Inflammatory macrophage (primary cell): ENCODE results near the gene EDN1.
A peak's percentile ranks its signal among the peaks of the same experiment; 100 is the strongest.

ENCODE experiments used
- DNase-seq, 2 donors: peaks; one replicate each; pipeline ENCODE4 v3.0.0-alpha.2; 2020 to 2022

EDN1 gene

DNA sequence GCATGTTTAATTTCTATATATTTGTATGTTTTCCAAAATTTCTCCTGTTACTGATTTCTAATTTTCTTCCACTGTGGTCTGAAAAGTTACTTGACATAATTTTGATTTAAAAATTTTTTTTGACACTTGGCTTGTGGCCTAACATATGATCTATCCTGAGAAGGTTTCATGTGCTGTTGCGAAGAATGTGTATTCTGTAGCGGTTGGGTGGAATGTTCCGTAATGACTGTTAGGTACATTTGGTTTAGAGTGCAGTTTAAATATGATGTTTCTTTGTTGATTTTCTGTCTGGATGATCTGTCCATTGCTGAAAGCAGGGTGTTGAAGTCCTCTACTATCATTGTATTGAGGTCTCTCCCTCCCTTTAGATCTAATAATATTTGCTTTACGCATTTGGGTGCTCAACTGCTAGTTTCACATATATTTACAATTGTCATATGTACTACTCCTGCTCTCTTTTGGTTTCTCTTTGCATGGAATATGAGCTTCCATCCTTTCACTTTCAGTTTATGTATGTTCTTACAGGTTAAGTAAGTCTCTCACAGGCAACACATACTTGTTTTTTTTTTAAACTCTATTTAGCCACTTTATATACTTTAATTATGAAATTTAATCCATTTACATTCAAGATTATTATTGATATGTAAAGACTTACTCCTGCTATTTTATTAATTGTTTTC lies 19.5 kb upstream of the EDN1 start:
- DNase-seq: no peak

DNA sequence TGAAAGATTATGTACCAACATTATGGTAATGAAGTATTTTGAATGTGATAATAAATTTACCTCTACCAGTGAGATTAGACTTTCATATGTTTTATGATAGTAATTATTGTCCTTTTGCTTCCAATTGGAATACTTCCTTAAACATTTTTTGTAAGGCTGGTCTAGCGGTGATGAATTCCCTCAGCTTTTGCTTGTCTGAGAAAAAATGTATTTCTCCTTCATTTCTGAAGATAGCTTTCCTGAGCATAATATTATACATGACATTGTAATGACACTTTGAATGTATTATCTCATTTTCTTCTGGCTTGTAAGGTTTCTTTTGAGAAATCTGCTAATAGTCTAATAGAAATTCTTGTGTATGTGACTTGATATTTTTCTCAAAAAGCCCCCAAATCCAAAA lies 18.6 kb upstream of the EDN1 start:
- DNase-seq: no peak

DNA sequence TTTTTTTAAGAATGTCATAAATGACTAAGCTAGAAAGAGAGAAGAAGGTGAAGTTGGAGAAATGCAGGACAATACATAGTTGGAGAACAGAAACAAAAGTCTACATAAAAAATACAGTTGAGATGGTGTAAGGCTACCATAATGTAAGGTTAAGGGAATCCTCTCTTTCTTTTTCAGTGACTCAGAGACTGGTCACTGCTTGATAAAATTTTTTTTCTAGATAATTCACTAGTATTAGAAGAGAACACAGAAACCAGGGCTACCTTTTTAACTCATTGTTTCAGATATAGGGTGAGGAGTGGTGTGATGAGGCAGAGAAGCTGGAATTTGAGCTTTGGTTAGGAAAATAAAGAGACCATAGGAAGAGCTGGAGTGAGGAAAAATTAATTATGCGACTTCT lies 18.2 kb upstream of the EDN1 start:
- no peak for DNase-seq

DNA sequence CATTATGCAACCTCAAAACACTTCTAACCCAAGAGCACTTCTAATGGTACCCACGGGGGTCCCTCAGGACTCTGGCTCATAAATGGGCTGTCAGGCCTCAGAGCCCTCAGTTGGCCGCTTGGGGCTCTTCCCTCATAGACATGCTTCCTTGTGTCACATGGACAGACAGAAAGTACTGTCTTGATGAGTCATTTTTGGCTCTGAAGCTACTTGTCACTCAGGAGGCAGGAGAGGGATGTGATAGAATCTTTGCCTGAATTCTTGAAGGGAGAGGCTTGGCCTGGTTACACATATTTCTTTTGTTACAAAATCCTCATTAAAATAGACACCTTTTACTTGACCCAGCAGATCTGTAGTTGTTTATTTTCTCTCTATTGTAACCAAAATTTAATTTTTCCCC lies 15.1 kb upstream of the EDN1 start:
- DNase-seq: peak; percentile 50 to 63

DNA sequence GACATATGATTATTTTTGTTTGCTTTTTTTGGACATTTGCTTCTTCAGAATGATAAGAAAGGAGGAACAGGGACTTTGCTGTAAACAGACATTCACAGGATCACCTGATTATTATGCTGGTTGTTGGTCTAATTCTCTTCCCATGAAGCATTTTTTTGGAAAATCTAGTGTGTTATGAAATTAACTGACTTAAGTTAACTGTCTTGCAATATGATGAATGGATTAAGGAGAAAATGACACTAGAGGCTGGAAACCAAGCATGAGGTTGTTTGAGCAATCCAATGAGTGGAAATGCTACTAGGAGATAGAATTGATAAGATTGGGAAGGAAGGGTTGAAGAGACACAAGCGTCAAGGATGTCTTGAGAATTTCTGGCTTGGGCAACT lies 13.2 kb upstream of the EDN1 start:
- no peak for DNase-seq

DNA sequence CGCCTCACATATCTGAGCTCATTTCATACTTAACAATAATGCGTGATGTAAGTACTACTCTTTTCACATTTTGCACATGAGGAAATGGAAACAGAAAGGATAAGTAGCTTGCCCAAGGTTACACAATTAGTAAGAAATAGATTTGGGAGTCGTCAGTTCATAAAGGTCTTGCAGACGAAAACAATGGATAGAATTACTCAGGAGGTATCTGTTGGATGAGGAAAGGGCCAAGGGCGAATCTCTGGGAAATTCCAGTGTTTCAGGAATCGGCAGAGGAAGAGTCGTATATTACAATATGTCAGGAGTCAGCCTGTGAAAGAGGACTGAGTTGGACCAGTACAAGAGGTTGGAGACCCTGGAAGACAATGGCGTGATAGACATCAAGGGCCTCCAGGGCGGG lies 12.8 kb upstream of the EDN1 start:
- DNase-seq: peak in 1 of 2 donors; percentile 35

DNA sequence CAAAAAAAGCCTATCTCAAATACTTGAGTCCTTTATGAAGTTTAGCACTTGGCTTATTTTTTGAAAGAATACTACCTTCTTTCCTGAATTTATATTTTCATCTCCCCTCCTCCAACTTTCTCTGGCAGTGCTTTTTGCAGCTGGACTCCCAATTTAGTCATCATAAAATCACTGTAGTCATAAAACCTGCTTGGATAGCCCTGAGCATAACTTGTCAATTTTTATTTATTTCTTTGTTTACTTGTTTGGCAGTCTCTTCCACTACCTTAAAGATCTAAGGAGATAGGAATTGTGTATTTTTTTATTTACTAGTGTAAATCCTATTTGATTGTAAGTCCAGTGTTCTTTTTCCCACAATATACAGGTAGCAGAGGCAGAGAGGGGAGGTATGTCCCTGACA lies 11.2 kb upstream of the EDN1 start:
- no peak for DNase-seq

DNA sequence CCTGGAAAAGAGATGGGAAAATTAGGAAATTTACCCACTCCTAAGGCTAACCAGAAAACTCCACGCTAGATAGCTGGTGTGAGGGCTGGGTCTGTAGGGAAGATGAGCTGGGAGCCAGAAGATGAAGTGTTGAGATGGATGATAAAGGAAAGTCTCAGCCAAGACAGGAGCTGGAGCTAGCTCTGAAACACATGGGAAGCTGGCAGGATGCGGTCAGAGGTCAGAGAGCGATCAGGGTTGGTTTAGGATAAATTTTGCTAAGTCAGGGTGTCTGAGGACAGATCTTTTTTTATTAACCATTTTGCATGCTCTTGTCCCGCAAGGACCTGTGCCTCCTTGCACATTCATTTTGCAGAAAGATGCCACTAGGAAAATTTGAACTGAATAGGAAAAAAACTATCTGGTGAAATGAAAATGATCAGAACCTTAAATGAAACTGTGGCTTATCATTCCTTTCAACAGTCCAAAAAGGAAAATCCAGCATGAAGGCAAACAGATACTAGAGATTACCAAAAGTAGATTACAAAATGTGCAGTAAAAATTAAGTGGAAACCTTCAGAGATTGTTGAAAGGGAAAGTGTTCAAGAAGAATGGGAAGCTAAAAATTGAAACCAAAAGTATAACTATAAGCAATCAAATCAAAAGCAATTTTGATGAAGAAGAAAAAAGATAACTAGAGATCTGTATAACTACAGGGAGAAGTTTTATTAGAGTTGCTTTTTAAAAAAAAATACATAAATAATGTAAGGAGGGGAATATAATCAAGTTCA lies 10.7 kb upstream of the EDN1 start:
- DNase-seq: no peak

DNA sequence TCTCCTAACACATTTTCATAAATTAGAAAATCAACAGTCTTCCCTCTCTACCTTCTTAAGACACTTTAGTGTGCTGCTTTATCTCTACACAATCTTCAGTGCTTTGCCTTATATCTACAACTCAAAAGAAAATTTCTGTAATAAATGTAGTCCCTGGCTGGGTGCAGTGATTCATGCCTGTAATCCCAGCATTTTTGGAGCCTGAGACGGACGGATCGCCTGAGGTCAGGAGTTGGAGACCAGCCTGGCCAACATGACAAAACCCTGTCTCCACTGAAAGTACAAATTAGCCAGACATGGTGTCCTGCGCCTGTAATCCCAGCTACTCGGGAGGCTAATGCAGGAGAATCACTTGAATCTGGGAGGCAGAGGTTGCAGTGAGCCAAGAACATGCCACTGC lies 9.7 kb upstream of the EDN1 start:
- DNase-seq: no peak

DNA sequence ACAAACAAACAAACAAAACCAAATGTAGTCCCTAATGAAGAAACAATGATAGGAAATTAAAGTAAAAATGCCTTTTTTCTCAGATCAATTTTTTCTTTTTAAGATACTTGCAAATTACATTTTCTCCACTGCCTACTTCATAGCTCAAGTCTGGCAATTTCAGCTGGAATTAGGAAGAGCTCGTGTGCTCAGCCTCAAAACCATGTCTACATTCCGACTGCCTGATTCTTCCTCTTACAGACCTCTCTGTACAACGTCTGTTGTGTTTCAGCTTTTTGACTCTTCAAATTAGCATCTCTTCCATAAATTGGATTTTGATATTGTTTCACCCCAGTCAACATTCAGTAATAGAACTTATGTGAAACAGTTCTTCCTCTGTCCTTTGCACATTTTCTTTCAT lies 9.3 kb upstream of the EDN1 start:
- DNase-seq: no peak

DNA sequence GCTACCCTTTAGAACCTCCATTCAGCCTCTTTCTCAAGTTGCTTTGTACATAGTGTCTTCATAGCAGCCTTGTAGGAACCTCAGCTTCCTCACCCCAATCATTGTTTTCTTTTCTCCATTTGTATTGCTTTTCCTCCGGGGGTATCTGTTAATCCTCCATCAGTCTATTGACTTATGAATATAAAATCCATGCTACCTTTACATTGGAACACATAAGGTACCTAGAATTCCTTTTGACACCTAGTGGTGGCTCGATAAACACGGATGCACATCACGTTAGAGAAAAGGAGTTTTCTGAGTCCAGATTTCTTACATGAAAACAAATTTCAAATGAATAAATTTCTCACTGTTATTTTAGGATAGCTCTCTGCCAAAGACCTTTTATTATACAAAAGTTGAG lies 6.3 kb upstream of the EDN1 start:
- DNase-seq: no peak

DNA sequence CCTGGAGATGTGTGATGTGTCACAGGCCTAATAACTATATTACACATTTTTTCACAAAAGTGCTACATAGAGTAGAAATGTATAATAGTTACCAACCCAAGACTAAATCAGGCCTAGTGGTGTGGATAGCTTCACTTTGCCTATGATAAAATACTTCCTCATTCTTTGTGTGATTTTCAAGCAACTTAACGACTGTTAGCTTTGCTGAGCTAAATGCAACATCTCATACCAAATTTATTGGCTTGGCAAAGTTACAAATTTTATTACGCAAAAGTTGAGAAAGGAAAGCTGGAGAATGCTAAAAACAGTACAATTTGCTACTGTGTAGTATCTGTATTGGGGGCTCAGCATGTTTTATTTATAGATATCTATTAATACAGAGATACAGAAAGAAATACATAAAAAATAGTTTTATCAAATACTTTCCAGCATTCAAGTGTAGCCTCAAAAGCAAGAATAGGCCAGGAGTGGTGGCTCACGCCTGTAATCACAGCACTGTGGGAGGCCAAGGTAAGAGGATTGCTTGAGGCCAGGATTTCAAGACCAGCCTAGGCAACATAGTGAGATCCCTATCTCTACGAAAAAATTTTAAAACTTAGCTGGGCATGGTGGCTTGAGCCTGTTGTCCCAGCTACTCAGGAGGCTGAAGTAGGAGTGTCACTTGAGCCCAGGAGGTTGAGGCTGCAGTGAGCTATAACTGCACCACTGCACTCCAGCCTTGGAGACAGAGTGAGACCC lies 3.6 kb upstream of the EDN1 start:
- peak; percentile 20 to 74 for DNase-seq

DNA sequence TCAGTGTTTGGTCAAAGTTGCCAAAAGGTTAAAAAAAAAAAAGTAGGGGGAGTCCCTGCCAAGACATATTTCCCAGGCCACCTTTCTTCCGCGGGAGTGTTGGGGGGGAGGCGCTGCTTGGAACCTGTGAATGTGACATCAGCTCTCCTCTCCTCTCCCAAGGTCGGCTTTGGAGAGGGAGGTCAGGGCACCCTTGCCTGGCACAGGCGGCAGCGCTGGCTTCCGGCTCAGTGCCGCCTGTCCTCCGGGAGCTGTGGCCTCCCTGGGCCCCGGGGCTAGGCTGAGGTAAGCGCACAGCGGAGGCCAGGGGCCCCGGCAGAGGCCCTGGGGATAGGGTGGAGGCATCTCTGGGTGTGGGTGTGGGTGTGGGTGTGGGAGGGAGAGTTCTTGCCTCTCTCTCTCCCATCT lies 1.9 kb upstream of the EDN1 start:
- DNase-seq: no peak

DNA sequence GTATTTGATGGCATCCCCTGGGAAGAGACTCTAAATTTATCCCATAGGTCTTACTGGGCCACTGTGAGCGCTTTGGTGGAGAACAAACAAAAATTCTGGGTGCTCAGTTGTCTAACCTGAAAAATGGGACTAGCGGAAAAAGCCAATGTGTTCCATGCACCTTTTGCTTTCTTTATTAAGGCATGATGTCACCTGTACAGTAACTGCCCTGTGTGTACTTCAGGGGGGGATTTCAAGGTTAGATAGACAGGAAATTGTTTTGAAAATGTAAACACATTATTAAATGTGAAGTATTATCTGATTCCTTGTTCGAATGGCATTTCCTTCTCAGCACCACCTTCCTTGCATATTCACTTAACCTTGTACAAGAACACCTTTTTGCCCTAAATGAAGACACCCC lies 1.2 kb upstream of the EDN1 start:
- no peak for DNase-seq

DNA sequence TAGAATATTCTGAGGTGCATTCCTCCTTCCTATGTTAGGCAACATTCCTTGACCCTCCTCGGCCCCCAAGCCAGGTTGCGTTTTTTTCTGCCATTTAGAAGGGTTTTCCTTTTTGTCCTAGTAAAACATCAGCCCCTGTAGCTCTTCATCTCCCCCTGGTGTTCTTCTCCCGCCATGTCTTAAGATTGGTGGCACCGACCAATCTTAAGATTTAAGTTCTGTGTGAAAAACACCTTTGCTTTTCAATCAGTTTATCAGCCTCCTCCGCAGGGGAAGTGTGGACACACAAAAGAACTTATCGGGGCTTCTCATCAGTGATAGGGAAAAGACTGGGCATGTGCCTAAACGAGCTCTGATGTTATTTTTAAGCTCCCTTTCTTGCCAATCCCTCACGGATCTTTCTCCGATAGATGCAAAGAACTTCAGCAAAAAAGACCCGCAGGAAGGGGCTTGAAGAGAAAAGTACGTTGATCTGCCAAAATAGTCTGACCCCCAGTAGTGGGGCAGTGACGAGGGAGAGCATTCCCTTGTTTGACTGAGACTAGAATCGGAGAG lies 719 bp upstream of the EDN1 start:
- peak; percentile 75 to 81 for DNase-seq

DNA sequence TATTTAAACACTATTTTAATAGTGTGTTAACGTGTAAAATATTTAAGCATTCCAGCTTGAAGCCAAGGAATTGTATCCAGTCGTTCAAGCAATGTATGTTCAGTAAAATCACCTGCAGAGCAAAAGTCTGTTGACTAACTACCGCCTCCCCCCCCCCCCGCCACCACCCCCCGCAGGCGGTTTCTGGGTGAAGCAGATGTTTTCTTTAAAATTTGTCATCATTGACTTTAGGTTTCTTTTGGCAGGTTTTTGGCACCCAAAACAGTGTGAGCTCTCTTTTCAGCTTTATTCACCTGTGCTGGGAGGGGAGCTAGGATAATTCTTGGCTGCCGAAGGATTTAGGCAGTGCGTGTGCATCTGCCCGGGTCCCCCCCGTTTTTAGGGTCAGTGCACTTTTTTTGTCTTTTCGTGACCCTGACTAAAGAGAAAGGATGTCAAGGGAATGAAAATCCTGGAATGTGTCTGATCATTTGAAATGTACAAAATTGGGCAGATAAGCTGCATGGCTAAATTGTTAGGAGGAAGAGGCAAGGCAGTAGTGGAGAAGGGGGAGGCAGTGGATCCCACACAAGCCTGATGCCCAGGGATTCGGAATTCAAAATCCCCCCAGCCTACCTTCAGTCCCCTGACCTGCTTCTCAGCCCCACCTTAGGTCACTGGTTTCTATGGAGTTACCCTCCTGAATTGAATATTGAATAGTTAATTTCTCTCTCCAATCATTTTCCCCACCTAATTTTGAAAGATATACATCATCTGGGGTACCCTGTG lies 1.1 kb downstream of the EDN1 start:
- DNase-seq: no peak

DNA sequence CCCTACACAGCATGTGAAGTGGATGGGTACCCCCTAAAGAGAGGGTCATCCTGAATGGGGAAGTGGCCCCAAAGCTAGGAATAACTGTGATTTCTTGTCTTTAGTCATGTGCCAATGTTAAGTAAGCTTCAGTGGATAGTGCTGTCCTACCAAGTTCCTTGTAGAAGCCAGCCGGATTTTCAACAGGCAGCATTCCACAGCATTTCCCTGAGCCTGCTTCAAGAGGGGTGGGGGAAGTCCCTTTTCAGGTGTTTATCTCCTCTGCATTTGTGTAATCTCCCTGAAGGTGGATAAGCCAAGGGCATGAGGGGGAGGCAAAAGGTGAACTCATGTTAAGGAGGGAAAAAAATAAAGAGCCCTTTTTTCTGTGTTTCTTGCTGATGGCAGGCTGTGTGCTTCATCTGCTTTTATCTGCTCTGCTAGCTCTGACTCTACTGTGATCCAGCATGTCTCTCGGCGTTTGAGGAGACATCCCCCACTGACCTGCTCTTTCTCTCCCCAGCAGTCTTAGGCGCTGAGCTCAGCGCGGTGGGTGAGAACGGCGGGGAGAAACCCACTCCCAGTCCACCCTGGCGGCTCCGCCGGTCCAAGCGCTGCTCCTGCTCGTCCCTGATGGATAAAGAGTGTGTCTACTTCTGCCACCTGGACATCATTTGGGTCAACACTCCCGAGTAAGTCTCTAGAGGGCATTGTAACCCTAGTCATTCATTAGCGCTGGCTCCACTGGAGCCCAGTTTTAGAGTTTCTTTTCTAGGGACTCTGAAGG lies 1.9 kb downstream of the EDN1 start:
- DNase-seq: peak; percentile 24 to 35

DNA sequence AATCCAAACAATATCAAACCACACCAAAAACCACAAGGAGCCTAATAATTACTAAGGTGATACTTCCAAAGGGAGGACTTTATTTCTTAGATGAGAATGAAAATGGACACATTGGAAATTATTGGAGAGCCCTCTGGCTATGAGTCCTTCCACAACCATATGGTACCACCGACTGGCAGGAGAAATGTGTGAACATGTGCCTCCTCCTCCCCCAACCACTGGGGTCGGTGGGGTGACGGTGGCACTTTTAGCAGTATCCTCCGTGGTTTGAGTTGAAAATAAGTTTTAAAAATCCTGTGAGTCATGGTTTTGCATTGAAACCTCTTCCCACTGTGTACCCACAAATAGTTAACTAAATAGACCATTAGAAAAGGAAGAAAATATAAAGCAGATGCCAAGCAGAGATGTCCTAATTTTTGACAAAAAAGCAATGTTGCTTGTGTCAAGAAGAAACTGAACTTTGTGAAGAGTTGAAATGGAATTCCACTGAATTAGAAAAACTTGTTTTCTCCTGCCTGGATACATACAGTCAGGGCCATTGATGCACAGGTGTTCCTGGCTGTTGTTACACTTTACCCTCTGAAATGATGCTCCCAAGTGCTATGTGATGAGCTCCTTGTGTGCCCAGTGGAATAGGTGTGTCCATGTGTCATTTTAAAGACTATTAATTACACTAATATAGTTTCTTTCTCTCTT lies 3.2 kb downstream of the EDN1 start:
- no peak for DNase-seq

DNA sequence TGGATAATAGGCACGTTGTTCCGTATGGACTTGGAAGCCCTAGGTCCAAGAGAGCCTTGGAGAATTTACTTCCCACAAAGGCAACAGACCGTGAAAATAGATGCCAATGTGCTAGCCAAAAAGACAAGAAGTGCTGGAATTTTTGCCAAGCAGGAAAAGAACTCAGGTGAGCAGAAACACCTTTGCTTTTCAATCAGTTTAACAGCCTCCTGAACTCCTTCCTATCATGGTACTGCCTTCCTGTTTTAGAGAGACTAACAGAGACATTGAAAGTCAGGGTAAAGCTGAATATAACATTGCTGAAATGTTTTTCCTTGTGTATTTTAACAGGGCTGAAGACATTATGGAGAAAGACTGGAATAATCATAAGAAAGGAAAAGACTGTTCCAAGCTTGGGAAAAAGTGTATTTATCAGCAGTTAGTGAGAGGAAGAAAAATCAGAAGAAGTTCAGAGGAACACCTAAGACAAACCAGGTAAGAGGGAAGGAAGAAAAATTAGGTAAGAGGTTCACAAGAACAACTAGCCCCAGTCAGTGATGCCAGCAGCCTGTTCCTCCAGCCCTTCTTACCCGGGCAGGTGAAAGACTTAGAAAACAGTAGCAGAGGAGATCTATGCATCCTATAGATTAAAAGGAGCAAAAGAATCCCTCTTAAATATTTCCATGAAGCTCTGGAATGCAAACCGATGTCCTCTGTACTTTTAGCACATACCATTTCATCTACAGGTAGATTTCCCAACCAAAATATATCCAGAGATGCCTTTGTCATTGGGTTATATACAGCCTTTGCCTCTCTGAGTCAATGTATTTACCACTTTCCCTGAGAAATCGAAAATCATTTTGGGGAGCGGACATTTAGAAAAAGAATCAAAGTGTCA lies 4.0 kb downstream of the EDN1 start:
- no peak for DNase-seq

DNA sequence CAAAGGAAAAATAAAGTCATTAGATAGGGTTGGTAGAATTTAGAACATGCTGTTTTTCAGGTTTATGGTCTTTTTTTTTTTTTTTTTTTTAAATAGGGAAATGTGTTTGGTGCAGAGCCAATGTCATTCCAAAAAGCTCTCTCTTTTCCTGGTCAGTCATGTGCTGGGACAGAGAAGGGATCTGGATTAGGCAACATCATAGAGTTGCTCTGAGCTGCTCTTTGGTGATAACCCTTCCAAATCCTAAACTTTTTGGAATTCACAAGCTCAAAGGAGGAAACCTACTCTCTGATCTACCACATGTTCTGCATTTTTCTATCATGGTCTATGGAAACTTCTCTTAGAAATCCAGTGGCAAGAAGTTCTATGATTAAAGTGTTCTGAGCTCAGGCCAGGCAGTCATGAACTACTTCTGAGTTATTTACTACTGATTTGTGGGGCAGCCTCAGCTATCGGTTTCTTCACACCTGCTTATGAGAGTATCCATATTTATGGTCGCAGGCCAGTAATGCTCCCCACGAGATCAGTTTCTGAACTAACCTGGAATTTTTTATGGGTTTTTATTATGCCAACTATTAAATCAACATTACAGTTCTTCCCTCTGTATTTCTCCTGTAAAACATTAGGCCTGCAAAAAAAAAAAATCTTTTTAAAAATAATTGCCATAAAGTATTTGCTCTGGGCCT lies 4.8 kb downstream of the EDN1 start:
- DNase-seq: no peak
